ENCODE results near the gene LPCAT1.

The LPCAT1 gene

GRCh38 chr5:1471997-1472963, 51.5 kb downstream of the LPCAT1 start:
- TF ChIP-seq ZFX (IDR thresholded peaks at IDR 0.05; ENCODE audit: borderline replicate concordance) (no peak), CTCF (IDR thresholded peaks at IDR 0.05) (no peak)
- H3K27ac ChIP-seq: no peak overlapping the region

- TF ChIP-seq ZFX (IDR thresholded peaks at IDR 0.05; ENCODE audit: borderline replicate concordance): no peak
- TF ChIP-seq CTCF (IDR thresholded peaks at IDR 0.05): no peak
Measured at GRCh38 chr5:1471240-1471853, 52.4 kb downstream of the LPCAT1 start.

DNA sequence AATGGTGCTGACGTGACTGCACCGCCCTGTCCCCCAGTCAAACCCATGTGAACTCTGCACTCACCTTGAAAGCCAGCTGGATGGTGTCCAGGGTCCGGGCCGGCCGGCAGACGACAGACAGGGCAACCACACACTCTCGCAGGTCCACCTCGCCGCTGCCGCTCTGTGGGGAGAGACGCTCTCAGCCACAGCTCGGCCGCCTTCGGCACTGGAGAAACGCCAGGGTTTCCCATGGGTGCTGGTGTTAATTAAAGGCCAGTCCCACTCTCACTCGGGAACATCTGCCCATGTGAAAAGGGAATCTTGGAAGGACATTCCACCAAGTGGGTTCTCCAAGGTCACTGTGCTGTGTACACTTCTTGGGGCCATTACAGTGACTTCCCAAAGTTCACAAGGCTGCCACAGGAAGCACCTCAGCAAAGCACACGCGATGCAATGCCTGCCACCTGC, 53.0 kb downstream of the LPCAT1 start:
- TF ChIP-seq ZFX (IDR thresholded peaks at IDR 0.05; ENCODE audit: borderline replicate concordance) (no peak), CTCF (IDR thresholded peaks at IDR 0.05) (no peak)
- no peak overlapping the region for H3K27ac ChIP-seq

More at GRCh38 chr5:1471240-1471853, 52.4 kb downstream of the LPCAT1 start:
- no peak overlapping the region for H3K27ac ChIP-seq

DNA sequence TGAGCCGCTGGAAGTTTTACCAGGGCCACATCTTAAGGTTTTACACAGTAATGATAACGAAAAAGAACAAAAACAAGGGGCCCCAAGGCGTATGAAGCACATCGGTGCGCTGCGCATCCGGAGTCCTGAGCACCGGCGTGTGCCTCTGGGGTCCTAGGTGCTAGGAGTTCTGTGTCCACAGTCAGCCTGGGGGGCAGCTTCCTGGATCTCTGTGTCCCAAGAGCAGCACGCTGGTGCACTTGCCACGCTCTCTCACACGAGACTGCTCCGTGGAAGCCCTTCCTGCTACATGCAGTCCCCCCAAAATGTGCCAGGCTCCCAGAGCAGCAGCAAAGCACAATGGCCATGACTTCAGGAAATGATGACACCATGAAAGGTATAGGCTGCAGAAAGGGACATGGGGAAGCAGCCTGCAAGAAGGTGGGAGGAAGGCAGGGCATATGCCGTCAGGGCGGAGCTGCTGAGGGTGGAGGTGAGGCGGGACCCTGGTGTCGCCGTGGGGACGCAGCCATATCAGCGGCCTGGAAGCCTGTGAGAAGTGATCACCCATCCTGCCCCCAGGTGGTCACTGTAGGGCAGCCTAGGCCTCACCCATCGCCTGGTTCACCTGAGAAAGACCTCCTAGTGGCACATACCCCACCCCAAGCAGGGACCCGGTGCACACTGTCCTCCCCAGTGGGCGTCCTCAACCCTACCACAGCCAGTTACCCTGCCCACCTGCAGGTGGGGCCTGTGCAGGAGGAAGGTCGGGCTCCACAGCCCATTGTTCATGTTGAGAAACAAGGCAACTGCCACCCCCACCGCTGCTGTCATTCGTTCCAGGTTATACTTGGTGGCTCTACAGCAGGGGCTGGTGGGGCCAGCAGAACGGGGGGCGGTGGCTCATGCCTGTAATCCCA, 54.9 kb downstream of the LPCAT1 start:
- TF ChIP-seq ZFX (IDR thresholded peaks at IDR 0.05; ENCODE audit: borderline replicate concordance): no peak
- peak; percentile 48 for TF ChIP-seq CTCF (IDR thresholded peaks at IDR 0.05)
- no peak overlapping the region for H3K27ac ChIP-seq

DNA sequence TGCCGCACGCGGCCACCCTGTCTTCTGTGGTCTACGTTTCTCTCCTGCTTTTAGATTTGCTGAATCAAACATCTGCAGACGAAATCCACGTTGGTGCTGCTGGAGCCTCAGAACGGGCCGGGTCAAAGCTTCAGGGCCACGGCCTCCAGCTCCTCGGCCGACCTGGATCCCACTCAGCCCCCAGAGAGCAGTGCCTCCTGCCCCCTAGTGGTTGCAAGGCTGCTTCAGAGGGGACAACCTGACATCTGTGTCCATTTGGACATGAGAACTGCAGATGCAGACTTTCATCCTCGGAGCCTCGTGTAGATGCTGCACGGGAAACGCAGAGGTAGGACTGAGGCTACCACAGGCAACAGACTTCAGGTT, 55.5 kb downstream of the LPCAT1 start:
- H3K27ac ChIP-seq: no peak overlapping the region
- TF ChIP-seq ZFX (IDR thresholded peaks at IDR 0.05; ENCODE audit: borderline replicate concordance) (no peak), CTCF (IDR thresholded peaks at IDR 0.05) (peak; percentile 83)

GRCh38 chr5:1467341-1468246, 56.2 kb downstream of the LPCAT1 start:
- TF ChIP-seq CTCF (IDR thresholded peaks at IDR 0.05) (no peak), ZFX (IDR thresholded peaks at IDR 0.05; ENCODE audit: borderline replicate concordance) (no peak)

More at GRCh38 chr5:1467341-1468246, 56.2 kb downstream of the LPCAT1 start:
- H3K27ac ChIP-seq: no peak overlapping the region

Measured in 22Rv1 (cell line).